Measurements from ENCODE around the gene ADAMTS4. TPM values are rescaled to one million over a fixed set of nuclear protein-coding genes. Genes with fewer than 3 reads are reported as not detected.
A peak's percentile ranks its signal among the peaks of the same experiment; 100 is the strongest.

The ADAMTS4 gene
- total and polyA plus RNA-seq, 2 donors (not counting 3 experiments of a cell fraction or from before 2014, with no cell fraction given) = 2.5 to 13.6 TPM

DNA sequence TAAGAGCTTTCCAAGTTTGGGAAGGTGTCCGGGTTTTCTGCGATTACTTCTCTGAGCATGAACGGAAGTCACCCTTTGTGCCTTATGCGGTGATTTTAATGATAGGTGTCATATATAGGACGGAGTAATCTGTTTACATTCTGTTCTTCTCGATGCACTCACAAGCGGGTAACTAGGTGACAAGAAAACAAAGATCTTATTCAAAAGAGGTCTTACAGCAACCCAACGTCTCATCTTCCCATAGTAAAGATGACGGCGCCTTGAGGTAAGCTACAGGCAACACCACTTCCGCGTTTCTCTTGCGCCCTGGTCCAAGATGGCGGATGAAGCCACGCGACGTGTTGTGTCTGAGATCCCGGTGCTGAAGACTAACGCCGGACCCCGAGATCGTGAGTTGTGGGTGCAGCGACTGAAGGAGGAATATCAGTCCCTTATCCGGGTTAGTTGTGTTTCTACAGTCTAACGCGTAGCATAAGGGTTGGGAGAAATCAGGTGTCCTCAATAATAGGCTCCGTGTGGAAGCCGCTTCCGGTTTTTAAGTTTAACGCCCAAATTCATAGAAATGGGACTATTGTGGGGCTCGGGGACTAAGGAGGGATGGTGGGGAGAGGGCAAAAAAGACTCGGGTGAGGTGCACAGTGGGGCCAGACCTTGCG, 45.0 kb downstream of the ADAMTS4 start, which contains the start of gene UFC1:
Gene UFC1 (plus strand): TSS at position 297 of the 656 bp plus-strand sequence. CDS start 20 bp downstream, at position 317.
- H3K9ac ChIP-seq (replicated peaks; ENCODE audit: extremely low read depth, insufficient read depth, low read length) = peak within 1 kb of the TSS; percentile 97
- no peaks in the 10 kb centered on the region for H4K20me1 ChIP-seq (replicated peaks; ENCODE audit: control insufficient read depth, extremely low read depth, insufficient read depth, low read length)
- no peaks in the 10 kb centered on the region for H3K79me2 ChIP-seq (ENCODE audit: control insufficient read depth, insufficient read depth, low read length)
- POLR2A ChIA-PET = interaction anchor here (1.0 kb wide), 1 partner anchor 21 kb away, joined by 11 read pairs; the partner anchor contains the start of gene DEDD
- TF ChIP-seq MYC (IDR thresholded peaks at IDR 0.05; ENCODE audit: low read depth, low read length) = peak; percentile 74
- no peak for TF ChIP-seq FOS (IDR thresholded peaks at IDR 0.05; ENCODE audit: borderline replicate concordance, insufficient read depth, low read length)
- TF ChIP-seq, protein P1, sequence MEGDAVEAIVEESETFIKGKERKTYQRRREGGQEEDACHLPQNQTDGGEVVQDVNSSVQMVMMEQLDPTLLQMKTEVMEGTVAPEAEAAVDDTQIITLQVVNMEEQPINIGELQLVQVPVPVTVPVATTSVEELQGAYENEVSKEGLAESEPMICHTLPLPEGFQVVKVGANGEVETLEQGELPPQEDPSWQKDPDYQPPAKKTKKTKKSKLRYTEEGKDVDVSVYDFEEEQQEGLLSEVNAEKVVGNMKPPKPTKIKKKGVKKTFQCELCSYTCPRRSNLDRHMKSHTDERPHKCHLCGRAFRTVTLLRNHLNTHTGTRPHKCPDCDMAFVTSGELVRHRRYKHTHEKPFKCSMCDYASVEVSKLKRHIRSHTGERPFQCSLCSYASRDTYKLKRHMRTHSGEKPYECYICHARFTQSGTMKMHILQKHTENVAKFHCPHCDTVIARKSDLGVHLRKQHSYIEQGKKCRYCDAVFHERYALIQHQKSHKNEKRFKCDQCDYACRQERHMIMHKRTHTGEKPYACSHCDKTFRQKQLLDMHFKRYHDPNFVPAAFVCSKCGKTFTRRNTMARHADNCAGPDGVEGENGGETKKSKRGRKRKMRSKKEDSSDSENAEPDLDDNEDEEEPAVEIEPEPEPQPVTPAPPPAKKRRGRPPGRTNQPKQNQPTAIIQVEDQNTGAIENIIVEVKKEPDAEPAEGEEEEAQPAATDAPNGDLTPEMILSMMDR (IDR thresholded peaks at IDR 0.05; ENCODE audit: extremely low read depth in 1 of 2, insufficient read depth in 1 of 2, low read depth in 1 of 2, low read length in 2 of 2) = no peak
- TF ChIP-seq POLR2AphosphoS5 (IDR thresholded peaks at IDR 0.05; ENCODE audit: insufficient read depth, low read depth, low read length) = peak; percentile 68
- TF ChIP-seq, protein P2, sequence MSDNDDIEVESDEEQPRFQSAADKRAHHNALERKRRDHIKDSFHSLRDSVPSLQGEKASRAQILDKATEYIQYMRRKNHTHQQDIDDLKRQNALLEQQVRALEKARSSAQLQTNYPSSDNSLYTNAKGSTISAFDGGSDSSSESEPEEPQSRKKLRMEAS (IDR thresholded peaks at IDR 0.05; ENCODE audit: insufficient read depth, insufficient read length) = peak; percentile 22
- TF ChIP-seq POLR2A (IDR thresholded peaks at IDR 0.05; ENCODE audit: low read depth, low read length) = peak; percentile 86
- no peak for TF ChIP-seq JUN (IDR thresholded peaks at IDR 0.05; ENCODE audit: borderline replicate concordance, insufficient read depth, insufficient read length, low read depth)
- H3K27me3 ChIP-seq (ENCODE audit: control insufficient read depth in 2 of 2, insufficient read depth in 2 of 2, low read length in 2 of 2) = no peaks in the 10 kb centered on the region
- no peaks in the 10 kb centered on the region for H3K4me1 ChIP-seq (ENCODE audit: control insufficient read depth, extremely low read depth, insufficient read depth, low read length)
- H3K4me3 ChIP-seq (replicated peaks in 1 of 3; ENCODE audit: insufficient read depth in 1 of 3, low read depth in 1 of 3, low read length in 3 of 3) = peak within 1 kb of the TSS; percentile 24 to 77 (median 52)
- intact Hi-C loops (cut with micrococcal nuclease) = loop anchor here (1.0 kb wide), 1 partner anchor 35 kb away; no protein-coding TSS in a partner anchor
- no peaks in the 10 kb centered on the region for H3K9me1 ChIP-seq (replicated peaks; ENCODE audit: control insufficient read depth, extremely low read depth, insufficient read depth, low read length)
- peak within 1 kb of the TSS; percentile 81 for H3K27ac ChIP-seq (ENCODE audit: insufficient read depth, low read depth, low read length)
- FAIRE-seq (peak; percentile 77), DNase-seq (ENCODE audit: low read depth, low spot score) (peak; percentile 91)
- CTCF ChIA-PET = interaction anchor here (0.6 to 2.7 kb wide), 7 partner anchors 12 to 133 kb away, joined by 3 to 14 read pairs (median 3); partner anchors contain the start of genes DEDD, F11R and PPOX
- TSS peak; percentile 96 for BruUV-seq (replicated peaks)
- peak within 1 kb of the TSS; percentile 52 for H3K4me2 ChIP-seq (ENCODE audit: insufficient read depth, low read length)
- no peaks in the 10 kb centered on the region for H3K9me3 ChIP-seq (replicated peaks; ENCODE audit: control insufficient read depth, insufficient read depth, low read length)
- dilution Hi-C loops (cut with MboI; ENCODE audit: extremely low pct_ligation_motif_present, low sequenced_read_pairs) = no loop called here
- peaks cover 2 to 5% of the 10 kb centered on the region in 2 experiments for H3K36me3 ChIP-seq (ENCODE audit: control insufficient read depth in 2 of 2, extremely low read depth in 1 of 2, insufficient read depth in 2 of 2, low read length in 2 of 2)
- H2AFZ ChIP-seq (ENCODE audit: low read depth, low read length) = peak within 1 kb of the TSS; percentile 69

Data from endothelial cell of umbilical vein (primary cell).